ENCODE data around the gene MEIOB.
"Not testable (repeated sequence)": the region's sequence is repeated elsewhere in the genome, so short reads cannot be mapped to it uniquely, and the experiment has no call there.

Gene MEIOB

DNA sequence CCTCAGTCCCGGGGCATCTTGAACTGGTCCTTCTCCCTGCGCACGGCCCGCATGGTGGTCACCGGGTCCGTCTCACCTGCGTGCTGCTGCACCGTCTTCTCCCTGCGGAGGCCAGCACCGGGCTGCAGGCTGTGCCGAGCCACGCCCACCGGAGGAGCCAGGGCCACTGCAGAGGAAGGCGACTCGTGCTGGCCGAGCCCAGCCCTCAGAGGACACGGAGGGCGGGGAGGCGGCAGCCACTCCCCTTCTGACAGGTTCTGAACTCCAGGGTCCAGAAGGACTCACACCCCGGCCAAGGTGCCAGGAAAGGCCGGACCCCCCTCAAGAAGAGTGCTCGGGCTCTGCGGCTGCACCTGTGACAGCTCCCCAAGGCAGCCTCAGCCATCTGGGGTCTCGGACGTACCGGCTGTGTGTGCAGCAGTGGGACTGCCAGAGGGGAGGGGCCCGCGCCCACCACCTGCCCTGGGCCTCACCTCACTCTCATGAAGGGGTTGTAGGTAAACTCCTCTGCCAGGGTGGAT lies 62.6 kb downstream of the MEIOB start:
- no peak for DNase-seq

GRCh38 chr16:1808691-1809090 lies 63.3 kb downstream of the MEIOB start:
- DNase-seq, result no peak

GRCh38 chr16:1807626-1808025 lies 64.3 kb downstream of the MEIOB start:
- no peak for DNase-seq

DNA sequence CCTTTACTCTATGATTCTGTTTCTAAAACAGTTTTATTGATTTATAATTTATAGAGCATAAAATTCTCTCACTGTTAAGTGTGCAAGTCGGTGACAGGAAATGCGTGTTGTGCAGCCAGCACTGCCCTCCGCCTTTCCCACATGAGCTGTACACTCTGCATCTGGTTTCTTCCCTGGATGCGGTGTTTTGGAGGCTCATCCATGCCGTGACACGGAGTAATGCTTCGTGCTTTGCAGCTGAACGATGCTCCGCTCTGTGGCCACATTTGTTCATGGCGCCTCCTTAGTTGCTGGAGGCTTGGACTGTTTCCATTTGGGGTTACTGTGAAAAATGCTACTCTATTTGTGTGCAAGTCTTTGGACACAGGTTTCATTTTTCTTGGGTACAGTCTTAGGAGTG lies 71.3 kb downstream of the MEIOB start:
- no peak for DNase-seq

- DNase-seq, result not testable (repeated sequence)
These were observed 72.7 kb downstream of the MEIOB start for GRCh38 chr16:1799263-1799662.

- DNase-seq, result no peak
These were observed 76.9 kb downstream of the MEIOB start for GRCh38 chr16:1794908-1795666.

DNA sequence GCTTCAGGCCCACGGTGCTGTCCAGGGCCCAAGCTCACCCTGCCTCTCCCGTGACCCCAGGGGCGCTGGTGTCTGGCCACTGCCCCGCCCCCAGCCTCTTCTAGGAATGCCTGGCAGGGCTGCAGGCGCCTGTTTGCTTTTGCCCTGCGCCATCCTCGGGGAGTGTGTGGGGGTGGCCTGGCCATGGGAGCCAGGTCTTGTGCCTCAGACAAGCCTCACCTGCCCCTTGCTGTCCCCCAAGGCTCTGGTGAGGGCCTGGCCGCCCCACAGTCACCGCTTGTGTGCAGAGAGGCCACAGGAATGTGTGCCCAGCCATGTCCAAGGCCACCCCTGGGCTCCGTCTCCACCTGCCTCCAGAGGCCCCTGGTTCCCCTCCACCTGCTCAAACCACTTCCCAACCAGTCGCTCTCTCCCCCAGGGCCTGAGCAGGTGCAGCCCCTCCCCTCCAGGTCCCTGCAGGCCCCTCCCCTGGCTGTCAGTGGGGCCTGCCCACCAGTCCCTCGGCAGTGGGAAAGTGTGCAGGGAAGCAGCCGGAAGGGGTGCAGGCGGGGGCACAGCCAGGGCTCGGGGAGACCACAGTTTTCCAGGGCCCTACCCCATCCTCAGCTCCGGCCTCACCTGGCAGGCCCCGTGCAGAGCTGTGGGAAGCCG lies 77.6 kb downstream of the MEIOB start:
- no peak for DNase-seq

DNA sequence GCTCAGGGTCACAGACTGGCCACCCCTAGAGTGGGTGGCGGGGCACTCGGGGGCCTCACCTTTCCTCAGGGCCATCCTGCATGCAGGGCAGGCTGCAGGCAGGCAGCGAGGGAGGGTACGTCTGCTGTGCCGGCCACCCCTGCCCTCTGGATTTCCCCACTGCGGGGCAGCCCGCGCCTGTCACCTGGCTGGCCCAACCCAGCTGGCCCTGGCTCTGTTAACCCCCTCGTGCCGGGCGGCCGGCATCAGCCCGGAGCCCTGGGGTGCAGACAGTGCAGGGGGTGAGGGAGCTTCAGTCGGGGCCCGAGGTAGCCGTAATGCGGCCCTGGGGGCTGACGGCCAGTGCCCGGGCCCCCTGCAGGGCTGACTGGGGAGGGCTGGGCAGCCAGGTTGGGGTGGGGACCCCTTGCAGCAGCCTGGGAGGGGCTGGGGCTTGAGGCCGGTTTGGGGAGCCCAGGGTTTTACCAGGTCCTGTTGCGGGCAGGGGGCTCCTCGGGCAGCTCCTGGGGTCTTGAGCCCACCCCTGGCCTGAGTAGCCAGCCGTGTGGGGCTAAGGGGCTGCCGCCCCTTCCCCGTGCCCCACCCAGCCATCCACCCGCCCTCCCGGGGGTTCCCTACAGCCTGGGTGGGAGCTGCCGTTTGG lies 78.3 kb downstream of the MEIOB start, which contains the start of gene IGFALS:
Gene IGFALS (minus strand): TSS at position 128 of the 643 bp plus-strand sequence. CDS start 53 bp downstream, at position 75.
- DNase-seq, result no peak

DNA sequence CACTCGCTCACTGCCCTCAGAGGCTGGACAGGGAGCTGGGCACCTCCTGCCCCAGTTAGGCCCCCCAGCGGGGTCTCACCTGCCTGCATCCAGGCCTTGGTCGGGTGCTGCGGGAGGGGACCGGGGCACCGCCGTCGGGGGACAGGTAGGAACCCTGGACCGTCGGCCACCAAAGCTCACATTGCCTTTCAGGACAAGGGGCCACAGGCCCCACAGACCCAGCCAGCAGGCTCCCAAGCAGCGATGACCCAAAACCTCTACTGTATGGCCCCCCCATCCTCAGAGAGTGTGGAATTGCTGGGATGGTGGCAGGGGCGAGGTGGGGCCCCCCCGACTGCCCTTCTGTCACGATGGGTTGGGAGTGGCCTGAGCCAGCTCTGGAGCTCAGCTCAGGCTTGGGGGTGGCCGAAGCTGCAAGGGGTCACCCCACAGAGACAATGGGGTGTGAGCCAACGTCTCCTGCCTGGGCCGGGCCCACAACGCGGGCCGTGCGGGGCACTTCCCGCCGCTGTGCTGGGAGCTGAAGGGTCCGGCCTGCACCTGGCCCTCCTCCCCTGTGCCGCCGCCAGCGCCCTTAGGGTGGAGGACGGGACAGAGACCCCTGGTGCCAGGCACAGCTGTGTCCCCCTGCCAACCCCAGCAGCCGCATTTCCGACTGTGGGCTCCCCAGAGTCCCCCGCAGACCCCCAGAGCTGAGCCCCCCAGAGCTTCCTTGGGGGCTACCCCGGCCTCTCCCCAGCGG lies 79.0 kb downstream of the MEIOB start:
- no peak for DNase-seq

DNA sequence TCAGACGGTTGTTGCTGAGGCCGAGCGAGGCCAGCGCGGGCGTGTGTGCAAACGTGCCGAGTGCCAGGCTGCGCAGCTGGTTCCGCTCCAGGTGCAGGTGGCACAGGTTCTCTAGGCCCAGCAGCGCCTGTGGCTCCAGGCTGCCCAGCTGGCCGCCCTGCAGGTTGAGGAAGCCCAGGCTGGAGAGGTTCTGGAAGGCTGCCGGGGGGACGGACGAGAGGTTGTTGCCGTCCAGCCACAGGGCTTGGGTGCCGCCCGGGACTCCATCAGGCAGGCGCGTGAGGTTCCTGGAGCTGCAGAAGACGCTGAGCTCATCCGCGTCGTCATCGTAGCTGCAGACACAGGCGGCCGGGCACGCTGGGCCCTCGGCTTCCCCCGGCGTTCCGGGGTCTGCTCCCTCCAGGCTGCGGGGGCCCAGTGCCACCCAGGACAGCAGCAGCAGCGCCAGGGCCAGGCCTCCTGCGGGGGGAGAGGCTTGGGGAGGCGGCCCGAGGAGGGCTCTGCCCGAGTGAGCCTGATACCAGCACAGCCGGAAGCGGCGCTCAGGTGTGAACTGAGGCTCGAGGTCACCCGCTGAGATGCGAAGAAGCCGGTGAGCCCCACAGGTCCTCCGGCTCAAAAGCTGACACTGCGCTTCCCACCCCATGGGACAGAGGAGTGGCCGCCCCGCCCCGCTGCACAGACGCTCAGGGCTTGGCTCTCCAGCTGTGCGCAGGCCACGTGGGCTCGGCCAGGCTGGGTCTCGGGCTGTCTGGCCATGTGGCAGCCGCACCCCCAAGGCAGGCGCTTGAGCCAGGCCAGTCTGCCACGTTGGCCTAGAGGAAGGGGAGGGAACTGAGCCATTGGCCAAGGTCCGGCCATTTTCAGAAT lies 79.8 kb downstream of the MEIOB start:
- no peak for DNase-seq

- DNase-seq, result no peak
These were observed 80.6 kb downstream of the MEIOB start for GRCh38 chr16:1791256-1791942.

DNA sequence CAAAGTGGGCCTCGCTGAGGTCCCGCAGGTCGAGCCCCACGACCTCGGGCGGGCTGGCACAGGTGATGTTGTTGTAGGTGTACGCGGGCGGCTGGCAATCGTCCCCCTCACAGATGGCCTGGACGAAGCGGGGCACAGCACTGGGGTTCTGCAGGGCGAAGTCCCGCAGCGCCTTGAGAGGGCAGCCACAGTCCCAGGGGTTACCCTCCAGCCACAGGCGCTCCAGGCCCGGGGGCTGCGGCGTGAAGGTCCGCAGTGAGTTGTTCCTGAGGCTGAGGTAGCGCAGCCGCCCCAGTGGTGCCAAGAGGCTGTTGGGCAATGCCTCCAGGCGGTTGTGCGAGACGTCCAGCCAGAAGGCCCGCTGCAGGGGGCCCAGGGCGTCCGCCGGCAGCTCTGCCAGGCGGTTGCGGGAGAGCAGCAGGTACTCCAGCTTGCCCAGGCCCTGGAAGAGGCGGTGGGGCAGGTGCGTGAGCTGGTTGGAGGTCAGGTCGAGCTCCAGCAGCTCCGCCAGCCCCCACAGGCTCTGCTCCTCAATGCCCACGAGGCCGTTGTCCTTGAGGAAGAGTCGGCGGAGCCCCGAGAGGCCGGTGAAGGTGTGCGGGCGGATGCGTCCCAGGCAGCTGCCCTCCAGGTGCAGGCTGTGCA lies 81.2 kb downstream of the MEIOB start:
- DNase-seq, result no peak

GRCh38 chr16:1790261-1790610 lies 81.7 kb downstream of the MEIOB start:
- no peak for DNase-seq

- no peak for DNase-seq
These were observed 82.3 kb downstream of the MEIOB start for GRCh38 chr16:1789643-1790045.

- no peak for DNase-seq
These were observed 83.3 kb downstream of the MEIOB start for GRCh38 chr16:1788708-1789100.

GRCh38 chr16:1788095-1788707 lies 83.8 kb downstream of the MEIOB start:
- no peak for DNase-seq

- no peak for DNase-seq
These were observed 84.5 kb downstream of the MEIOB start for GRCh38 chr16:1787322-1788094.

GRCh38 chr16:1787056-1787321 lies 85.0 kb downstream of the MEIOB start:
- DNase-seq, result no peak

DNA sequence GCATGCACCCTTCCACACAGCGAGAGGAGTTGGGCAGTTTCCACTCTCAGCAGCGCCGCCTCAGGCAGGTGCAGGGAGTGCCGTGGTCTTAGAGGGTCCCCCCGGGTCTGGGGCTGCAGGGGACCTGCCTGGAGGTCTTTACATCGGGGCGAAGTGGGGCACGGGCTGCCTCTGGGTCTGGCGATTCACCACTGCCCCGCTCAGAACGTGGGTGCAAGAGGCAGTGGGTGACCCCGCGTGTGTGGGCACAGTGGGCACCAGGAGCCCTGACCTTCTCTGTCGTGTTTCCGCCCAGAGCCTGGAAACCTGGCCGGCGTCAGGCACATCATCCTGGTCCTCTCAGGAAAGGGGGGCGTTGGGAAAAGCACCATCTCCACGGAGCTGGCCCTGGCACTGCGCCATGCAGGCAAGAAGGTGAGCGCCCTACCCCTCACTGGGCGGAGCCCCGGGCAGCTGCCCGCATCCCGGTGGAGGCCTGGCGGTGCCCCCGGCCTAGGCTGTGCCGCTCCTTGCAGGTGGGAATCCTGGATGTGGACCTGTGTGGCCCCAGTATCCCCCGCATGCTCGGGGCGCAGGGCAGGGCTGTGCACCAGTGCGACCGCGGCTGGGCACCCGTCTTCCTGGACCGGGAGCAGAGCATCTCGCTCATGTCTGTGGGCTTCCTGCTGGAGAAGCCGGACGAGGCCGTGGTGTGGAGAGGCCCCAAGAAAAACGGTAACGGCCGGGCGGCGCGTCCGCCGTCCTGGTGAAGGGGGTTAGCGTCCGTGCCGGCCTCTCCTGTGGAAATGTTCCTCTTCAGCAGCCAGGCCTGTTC lies 85.5 kb downstream of the MEIOB start:
- no peak for DNase-seq
